ENCODE data around the gene LIMS1.
"Not testable (repeated sequence)": the region's sequence is repeated elsewhere in the genome, so short reads cannot be mapped to it uniquely, and the experiment has no call there.

LIMS1 gene

DNA sequence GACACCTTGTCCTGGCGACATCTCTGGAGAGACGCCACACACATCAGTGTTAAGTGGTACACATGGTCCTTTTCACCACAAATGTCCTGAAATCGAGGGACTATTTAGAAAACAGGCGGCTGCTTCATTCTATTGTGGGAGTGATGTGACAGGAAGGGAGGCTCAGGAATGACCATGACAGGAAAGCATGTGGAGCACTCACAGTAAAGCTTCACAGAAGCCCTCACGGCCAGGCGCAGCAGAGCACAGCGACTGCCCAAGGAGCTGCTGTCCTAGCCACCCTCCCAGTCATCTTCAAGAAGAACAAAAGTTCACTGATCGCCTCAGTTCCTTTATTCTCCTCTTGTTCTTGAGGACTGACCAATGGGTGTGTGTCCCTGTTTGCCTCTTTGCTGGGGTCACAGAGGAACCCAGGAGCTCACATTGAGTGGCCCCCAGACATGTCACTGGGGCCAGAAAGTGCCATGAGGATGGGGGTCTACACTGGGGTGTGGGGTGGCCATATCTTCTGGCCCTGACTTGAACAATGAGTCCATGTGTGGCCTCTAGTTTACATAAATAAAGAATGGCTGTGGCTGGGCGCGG lies 100.4 kb downstream of the LIMS1 start:
- no peak for DNase-seq (ENCODE audit: low read depth in 2 of 2)

GRCh38 chr2:108635630-108636354 lies 101.5 kb downstream of the LIMS1 start:
- no peak for DNase-seq (ENCODE audit: low read depth in 2 of 2)

DNA sequence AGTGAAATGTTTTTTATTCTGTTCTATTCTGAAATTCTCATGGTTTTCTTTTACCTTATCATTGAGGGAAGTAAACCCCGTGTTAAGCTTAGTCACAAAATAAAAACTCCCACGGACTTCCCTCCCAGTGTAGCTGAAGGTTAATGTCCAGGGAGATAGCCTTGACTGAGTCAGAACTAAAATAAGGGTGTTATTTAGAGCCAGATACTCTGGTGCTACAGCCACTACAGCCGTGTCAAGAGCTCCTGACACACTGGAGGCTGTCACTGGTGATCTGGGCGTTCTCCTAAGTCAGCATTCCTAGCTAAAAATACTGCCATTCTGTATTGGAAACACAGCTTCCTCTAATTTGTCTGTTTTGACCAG lies 103.0 kb downstream of the LIMS1 start:
- DNase-seq (ENCODE audit: low read depth in 2 of 2) = no peak

DNA sequence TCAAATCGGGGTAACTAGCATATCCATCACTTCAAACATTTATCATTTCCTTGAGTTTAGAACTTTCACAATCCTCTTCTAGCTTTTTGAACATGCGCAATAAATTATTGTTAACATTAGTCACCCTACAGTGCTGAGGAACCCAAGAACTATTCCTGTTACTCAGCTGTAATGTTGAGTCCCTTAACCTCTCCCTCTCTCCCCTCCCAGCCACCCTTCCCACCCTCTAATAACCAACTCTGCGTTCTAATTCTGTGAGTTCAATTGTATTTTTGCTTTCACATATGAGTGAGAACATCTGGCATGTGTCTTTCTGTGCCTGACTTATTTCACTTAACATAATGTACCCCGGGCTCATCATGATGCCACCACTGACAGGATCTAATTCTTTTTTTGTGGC lies 106.5 kb downstream of the LIMS1 start:
- DNase-seq (ENCODE audit: low read depth in 2 of 2) = no peak

DNA sequence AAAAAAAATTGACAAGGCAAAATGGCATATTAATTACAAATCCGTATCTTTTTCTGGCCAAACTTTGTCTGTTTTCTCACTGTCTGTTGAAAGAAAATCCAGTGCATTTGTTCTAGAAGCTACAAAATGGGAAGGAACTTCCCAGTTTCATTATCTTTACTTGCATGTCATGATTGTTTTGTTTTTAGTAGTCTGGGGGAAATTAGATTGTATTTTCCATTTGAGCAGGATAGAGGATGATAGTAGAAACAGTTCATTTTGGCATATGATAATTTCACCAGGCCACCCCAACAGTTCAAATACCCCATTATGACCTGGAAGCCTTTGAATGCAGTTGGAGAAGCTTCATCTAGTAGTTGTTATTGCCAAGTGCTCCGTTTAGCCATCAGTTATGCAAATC lies 107.5 kb downstream of the LIMS1 start:
- DNase-seq (ENCODE audit: low read depth in 2 of 2) = no peak

DNA sequence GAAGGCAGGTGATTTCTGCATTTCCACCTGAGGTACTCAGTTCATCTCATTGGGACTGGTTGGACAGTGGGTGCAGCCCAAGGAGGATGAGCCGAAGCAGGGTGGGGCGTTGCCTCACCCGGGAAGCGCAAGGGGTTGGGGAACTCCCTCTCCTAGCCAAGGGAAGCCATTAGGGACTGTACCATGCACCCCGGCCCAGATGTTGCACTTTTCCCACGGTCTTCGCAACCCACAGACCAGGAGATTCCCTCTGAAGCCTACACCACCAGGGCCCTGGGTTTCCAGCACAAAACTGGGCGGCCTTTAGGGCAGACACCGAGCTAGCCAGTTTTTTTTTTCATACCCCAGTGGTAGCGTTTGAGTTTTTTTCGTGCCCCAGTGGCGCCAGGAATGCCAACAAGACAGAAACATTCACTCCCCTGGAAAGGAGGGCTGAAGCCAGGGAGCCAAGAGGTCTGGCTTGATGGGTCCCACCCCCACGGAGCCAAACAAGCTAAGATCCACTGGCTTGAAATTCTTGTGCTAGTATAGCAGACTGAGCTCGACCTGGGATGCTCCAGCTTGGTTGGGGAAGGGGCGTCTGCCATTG lies 109.1 kb downstream of the LIMS1 start:
- DNase-seq (ENCODE audit: low read depth in 2 of 2) = no peak

GRCh38 chr2:108643862-108644261 lies 109.6 kb downstream of the LIMS1 start:
- not testable (repeated sequence) for DNase-seq (ENCODE audit: low read depth in 2 of 2)

DNA sequence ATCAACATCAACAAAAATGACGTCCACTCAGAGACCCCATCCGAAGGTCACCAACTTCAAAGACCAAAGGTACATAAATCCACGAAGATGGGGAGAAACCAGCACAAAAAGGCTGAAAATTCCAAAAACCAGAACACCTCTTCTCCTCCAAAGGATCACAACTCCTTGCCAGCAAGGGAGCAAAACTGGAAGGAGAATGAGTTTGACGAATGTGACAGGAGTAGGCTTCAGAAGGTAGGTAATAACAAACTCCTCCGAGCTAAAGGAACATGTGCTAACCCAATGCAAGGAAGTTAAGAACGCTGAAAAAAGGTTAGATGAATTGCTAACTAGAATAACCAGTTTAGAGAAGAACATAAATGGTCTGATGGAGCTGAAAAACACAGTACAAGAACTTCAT lies 110.2 kb downstream of the LIMS1 start:
- DNase-seq (ENCODE audit: low read depth in 2 of 2) = not testable (repeated sequence)

DNA sequence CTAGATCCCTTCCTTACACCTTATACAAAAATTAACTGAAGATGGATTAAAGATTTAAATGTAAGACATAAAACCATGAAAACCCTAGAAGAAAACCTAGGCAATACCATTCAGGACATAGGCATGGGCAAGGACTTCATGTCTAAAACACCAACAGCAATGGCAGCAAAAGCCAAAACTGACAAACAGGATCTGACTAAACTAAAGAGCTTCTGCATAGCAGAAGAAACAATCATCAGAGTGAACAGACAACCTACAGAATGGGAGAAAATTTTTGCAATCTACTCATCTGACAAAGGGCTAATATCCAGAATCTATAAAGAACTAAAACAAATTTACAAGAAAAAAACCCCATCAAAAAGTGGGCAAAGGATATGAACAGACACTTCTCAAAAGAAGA lies 114.5 kb downstream of the LIMS1 start:
- DNase-seq (ENCODE audit: low read depth in 2 of 2) = not testable (repeated sequence)

- not testable (repeated sequence) for DNase-seq (ENCODE audit: low read depth in 2 of 2)
These were observed 116.2 kb downstream of the LIMS1 start for GRCh38 chr2:108650465-108650864.

GRCh38 chr2:108651468-108651867 lies 117.2 kb downstream of the LIMS1 start:
- not testable (repeated sequence) for DNase-seq (ENCODE audit: low read depth in 2 of 2)

DNA sequence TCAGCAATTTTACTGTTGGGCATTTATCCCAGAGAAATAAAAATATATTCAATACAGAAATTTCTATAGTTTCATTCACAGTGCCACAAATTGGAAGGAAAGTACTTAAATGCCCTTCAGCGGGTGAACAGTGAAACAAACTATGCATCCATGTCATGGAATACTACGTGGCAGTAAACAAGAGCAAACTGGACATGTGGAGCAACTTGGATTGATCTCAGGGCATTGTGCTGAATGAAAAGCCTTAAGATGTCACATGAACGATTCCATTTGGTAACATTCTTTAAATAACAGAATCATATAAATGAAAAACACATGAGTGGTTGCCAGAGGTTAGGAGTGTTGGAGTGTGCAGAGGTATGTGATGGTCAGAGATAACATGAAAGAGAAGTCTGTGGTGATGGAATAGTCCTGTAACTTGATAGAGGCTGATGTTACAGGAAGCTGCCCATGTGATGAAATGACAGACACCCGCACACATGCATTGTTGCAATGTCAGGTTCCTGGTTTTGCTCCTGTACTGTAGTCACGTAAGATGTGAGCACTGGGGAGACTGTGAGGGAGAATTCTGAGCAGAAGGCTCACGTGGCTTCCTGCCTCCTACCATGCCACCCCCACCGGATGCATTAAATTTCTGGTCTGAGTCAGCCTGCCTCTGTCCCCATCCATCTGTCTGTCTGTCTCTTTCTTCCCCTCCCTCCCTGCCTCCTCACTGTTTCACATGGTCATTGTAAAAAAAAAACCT lies 118.1 kb downstream of the LIMS1 start:
- peak; percentile 12 to 15 for DNase-seq (ENCODE audit: low read depth in 2 of 2)

GRCh38 chr2:108653425-108653824 lies 119.2 kb downstream of the LIMS1 start:
- not testable (repeated sequence) for DNase-seq (ENCODE audit: low read depth in 2 of 2)

DNA sequence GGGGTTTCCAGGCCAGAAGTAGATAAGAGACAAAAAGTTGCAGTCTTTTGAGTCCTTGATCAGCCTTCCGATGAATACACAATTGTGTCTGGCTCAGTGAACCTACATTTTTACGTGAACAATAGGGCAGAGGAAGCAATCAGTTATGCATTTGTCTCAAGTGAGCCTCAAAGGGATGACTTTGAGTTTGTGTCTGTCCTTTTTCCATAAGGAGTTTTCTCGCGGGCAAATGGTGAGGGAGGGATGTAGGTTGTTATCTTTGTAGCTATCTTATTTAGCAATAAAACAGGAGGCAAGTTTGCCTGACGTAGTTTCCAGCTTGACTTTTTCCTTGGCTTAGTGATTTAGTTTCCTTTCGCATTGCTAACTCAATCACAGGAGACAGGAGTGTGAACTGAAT lies 119.6 kb downstream of the LIMS1 start:
- DNase-seq (ENCODE audit: low read depth in 2 of 2) = not testable (repeated sequence)

DNA sequence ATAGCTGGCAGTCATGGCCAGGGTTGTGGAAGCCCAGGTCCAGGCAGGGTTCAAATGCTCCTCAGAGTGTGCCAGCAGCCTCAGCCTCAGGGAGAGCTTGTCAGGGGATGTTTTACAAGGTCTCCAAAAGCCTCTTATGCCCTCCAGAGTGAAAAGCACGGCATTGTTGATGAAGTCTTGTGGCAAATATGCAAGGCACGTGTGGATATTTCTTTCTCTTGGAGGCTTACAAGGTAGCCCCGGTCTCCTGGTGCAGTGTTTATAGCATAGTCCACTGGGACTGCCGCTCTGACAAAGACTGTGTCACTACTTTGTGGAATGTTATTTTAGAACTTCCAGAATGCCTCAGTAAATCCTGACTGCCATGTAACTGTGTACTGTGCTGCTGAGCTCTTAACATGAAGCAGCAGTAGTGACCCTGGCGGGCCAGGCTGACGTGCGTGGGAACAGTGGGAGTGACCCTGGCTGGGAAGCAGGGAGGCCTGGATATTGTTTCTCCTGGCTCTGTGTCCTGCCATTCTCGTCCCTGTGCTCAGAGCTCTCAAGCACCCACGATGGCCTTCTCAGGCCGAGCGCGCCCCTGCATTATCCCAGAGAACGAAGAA lies 120.4 kb downstream of the LIMS1 start:
- not testable (repeated sequence) for DNase-seq (ENCODE audit: low read depth in 2 of 2)

- DNase-seq (ENCODE audit: low read depth in 2 of 2) = not testable (repeated sequence)
These were observed 121.0 kb downstream of the LIMS1 start for GRCh38 chr2:108655270-108655669.

- DNase-seq (ENCODE audit: low read depth in 2 of 2) = not testable (repeated sequence)
These were observed 122.0 kb downstream of the LIMS1 start for GRCh38 chr2:108656282-108656681.

DNA sequence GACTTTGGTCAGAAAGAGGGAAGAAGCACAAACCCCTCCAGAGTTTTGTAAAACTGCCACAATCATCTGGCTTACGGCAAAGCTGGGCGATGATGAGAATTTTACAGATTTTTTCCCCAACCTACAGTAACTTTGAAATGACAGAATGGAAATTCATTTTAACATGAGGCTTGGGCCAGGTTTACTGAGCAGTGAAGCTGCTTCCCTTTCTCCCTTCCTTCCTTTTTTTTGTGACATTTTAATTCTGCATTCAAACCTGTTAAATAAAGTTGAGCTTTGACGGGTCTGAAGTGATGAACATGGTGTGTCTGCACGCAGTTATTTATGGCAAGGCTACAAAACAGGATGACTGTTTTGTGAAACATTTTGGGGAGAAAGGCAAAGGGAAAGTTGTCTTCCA lies 123.2 kb downstream of the LIMS1 start:
- not testable (repeated sequence) for DNase-seq (ENCODE audit: low read depth in 2 of 2)

DNA sequence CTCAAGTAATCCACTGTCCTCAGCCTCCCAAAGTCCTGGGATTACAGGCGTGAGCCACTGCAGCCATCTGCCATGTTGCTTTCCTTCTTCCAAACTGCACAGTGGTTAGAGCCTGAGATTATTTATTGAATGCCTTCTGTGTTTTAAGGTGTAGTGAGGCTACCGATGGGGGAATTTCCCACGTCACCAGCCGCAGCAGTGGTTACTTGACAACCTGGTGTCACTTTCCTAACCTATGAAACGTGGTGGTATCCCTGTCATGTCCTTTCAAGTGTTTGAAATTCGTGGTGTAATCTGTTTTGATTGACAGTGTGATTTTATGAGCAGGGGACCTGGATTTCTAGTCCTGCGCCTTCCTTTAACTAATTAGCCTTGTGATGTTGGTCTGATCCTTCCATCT lies 124.3 kb downstream of the LIMS1 start:
- not testable (repeated sequence) for DNase-seq (ENCODE audit: low read depth in 2 of 2)

DNA sequence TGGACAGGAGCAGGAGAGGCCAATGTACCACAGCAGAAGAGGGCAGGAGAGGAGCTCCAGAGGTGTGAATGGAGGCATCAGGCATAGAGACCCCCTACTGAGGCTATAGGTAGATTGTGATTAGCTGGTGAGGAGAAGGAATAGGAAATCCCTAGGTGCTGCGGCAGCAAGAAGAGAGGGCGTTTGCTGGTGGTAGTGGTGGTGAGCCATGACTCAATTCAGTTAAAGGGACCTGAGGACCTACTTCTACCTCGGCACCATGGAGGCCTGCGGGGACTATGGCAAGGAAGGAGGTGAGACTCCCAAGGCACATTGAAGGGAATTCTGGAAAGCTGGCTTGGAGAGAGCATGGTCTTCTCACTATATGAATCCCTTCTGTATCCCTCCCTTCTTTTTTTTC lies 127.2 kb downstream of the LIMS1 start:
- not testable (repeated sequence) for DNase-seq (ENCODE audit: low read depth in 2 of 2)

GRCh38 chr2:108662207-108662612 lies 127.9 kb downstream of the LIMS1 start:
- DNase-seq (ENCODE audit: low read depth in 2 of 2) = not testable (repeated sequence)

DNA sequence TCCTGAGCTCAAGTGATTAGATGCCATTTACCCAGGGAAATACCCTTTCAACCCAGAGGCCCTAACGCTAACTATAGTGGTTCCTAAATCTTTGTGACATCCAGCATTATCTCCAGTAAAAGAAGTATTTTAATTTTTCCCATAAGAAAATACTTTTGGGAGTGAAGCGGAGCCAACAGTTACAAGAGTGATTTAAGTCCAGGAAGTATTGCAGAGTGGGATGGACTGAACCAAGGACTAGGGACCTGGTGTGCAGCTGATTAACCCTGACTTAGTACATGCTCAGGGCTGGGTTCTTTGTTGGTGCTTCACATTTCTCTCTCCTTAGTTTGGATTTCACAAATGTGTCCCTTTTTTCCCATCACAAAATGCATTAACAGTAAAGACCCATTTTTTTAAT lies 129.1 kb downstream of the LIMS1 start:
- not testable (repeated sequence) for DNase-seq (ENCODE audit: low read depth in 2 of 2)

Measured in activated CD4-positive, alpha-beta T cell treated with anti-CD3 and anti-CD28 coated beads for 24 hours (primary cell).